Measurements from ENCODE around the gene FAM81B. TPM values are rescaled to one million over a fixed set of nuclear protein-coding genes. Genes with fewer than 3 reads are reported as not detected.
"Not testable (repeated sequence)": the region's sequence is repeated elsewhere in the genome, so short reads cannot be mapped to it uniquely, and the experiment has no call there.

FAM81B gene
- total RNA-seq, result not detected

- Mint-ChIP-seq H3K36me3 (no peaks in the 10 kb centered on the region), H3K27ac (no peak within 1 kb of the TSS), H3K27me3 (peaks cover 6% of the 10 kb centered on the region), H3K9me3 (ENCODE audit: low read depth) (peaks cover 2% of the 10 kb centered on the region), H3K4me3 (no peak within 1 kb of the TSS), H3K4me1 (no peaks in the 10 kb centered on the region)
- ATAC-seq (no peak), DNase-seq (no peak)
- CTCF ChIA-PET, result no interaction called here
Measured at GRCh38 chr5:95390812-95391492, at the start of gene FAM81B. TSS of gene FAM81B (plus strand) at chr5:95391366. CDS start at chr5:95391390, 24 bp downstream.

DNA sequence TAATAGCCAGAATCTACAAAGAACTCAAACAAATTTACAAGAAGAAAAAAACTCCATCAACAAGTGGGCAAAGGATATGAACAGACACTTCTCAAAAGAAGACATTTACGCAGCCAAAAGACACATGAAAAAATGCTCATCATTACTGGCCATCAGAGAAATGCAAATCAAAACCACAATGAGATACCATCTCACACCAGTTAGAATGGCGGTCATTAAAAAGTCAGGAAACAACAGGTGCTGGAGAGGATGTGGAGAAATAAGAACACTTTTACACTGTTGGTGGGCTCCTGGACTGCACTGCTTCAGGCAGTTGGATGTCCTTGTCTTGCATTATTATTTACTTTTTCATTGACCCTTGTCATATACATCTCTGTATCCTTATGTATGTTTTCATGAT is 49.7 kb upstream of the FAM81B start:
- H3K27me3 Mint-ChIP-seq; DNase-seq; CTCF ChIA-PET; H3K36me3 Mint-ChIP-seq; ATAC-seq; H3K9me3 Mint-ChIP-seq (ENCODE audit: low read depth); H3K4me1 Mint-ChIP-seq; H3K27ac Mint-ChIP-seq; H3K4me3 Mint-ChIP-seq: not testable (repeated sequence)

- Mint-ChIP-seq H3K27me3 (no peaks in the 10 kb centered on the region), H3K9me3 (ENCODE audit: low read depth) (peaks cover 3% of the 10 kb centered on the region), H3K36me3 (no peaks in the 10 kb centered on the region), H3K4me1 (no peaks in the 10 kb centered on the region), H3K4me3 (no peak overlapping the region), H3K27ac (no peak overlapping the region)
- CTCF ChIA-PET, result no interaction called here
- DNase-seq (no peak), ATAC-seq (no peak)
Measured at GRCh38 chr5:95347506-95348120, 43.6 kb upstream of the FAM81B start.

- Mint-ChIP-seq H3K9me3 (ENCODE audit: low read depth) (no peaks in the 10 kb centered on the region), H3K27me3 (no peaks in the 10 kb centered on the region), H3K27ac (no peak overlapping the region), H3K36me3 (no peaks in the 10 kb centered on the region), H3K4me1 (no peaks in the 10 kb centered on the region), H3K4me3 (no peak overlapping the region)
- no peak for DNase-seq
- ATAC-seq, result no peak
- CTCF ChIA-PET, result no interaction called here
Measured at GRCh38 chr5:95350631-95351030, 40.5 kb upstream of the FAM81B start.

- Mint-ChIP-seq H3K36me3 (no peaks in the 10 kb centered on the region), H3K27me3 (no peaks in the 10 kb centered on the region), H3K4me3 (no peak overlapping the region), H3K4me1 (no peaks in the 10 kb centered on the region), H3K27ac (no peak overlapping the region), H3K9me3 (ENCODE audit: low read depth) (no peaks in the 10 kb centered on the region)
- CTCF ChIA-PET, result no interaction called here
- no peak for ATAC-seq
- no peak for DNase-seq
Measured at GRCh38 chr5:95352691-95353090, 38.5 kb upstream of the FAM81B start.

DNA sequence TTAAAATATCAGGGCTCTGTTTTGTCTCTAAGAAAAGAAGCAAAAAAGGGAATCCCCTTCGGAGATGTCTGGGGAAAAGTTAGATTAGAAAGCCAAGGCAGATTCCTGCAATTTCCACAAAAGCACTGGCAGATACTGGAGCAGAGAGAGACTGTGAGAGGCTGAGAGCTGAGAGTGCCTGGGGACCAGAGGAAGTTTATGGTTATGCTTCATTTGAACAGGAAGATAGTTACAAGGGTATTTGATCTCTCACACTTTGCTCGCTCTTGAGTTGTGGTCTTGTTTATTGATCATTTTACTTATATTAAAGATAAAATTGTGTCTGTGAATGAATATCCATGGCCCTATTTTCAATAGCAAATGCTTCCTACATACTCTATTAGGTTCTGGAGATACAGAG is 32.8 kb upstream of the FAM81B start:
- Mint-ChIP-seq H3K27me3 (no peaks in the 10 kb centered on the region), H3K4me3 (no peak overlapping the region), H3K36me3 (no peaks in the 10 kb centered on the region), H3K27ac (no peak overlapping the region), H3K9me3 (ENCODE audit: low read depth) (no peaks in the 10 kb centered on the region), H3K4me1 (no peaks in the 10 kb centered on the region)
- CTCF ChIA-PET, result no interaction called here
- no peak for ATAC-seq
- DNase-seq, result no peak

DNA sequence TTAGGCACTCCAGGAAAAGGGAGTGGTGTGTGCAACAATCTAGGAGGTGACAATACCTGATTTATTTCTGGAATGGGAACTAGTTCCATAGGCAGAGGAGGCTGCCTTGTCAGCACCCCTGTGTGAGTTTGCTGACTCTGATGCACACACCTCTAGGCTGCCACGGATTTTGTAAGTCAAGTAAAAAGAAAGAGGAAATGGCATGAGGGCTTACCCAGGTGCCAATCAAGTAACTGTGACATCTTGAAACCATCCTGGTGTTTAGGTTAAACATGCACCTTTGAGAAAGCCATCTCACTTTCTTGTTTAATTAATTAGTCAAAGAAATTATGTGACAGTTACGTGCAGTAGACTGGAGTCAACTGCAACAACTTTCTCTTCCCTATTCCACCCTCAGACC is 32.3 kb upstream of the FAM81B start:
- ATAC-seq, result no peak

DNA sequence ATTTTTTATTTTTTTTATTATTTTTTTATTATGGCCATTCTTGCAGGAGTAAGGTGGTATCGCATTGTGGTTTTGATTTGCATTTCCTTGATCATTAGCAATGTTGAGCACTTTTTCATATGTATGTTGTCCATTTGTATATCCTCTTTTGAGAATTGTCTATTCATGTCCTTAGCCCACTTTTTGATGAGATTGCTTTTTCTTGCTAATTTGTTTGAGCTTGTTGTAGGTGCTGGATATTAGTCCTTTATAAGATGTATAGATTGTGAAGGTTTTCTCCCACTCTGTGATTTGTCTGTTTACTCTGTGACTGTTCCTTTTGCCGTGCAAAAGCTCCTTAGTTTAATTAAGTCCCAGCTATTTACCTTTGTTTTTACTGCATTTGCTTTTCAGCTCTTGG is 30.5 kb upstream of the FAM81B start:
- H3K4me1 Mint-ChIP-seq; H3K27me3 Mint-ChIP-seq; H3K36me3 Mint-ChIP-seq; H3K4me3 Mint-ChIP-seq; H3K9me3 Mint-ChIP-seq (ENCODE audit: low read depth); ATAC-seq; H3K27ac Mint-ChIP-seq; CTCF ChIA-PET; DNase-seq: not testable (repeated sequence)

More for the DNA sequence above, 32.3 kb upstream of the FAM81B start:
- Mint-ChIP-seq H3K9me3 (ENCODE audit: low read depth) (no peaks in the 10 kb centered on the region), H3K4me1 (no peaks in the 10 kb centered on the region), H3K36me3 (no peaks in the 10 kb centered on the region), H3K27me3 (no peaks in the 10 kb centered on the region), H3K27ac (no peak overlapping the region), H3K4me3 (no peak overlapping the region)
- no peak for DNase-seq
- CTCF ChIA-PET, result no interaction called here

DNA sequence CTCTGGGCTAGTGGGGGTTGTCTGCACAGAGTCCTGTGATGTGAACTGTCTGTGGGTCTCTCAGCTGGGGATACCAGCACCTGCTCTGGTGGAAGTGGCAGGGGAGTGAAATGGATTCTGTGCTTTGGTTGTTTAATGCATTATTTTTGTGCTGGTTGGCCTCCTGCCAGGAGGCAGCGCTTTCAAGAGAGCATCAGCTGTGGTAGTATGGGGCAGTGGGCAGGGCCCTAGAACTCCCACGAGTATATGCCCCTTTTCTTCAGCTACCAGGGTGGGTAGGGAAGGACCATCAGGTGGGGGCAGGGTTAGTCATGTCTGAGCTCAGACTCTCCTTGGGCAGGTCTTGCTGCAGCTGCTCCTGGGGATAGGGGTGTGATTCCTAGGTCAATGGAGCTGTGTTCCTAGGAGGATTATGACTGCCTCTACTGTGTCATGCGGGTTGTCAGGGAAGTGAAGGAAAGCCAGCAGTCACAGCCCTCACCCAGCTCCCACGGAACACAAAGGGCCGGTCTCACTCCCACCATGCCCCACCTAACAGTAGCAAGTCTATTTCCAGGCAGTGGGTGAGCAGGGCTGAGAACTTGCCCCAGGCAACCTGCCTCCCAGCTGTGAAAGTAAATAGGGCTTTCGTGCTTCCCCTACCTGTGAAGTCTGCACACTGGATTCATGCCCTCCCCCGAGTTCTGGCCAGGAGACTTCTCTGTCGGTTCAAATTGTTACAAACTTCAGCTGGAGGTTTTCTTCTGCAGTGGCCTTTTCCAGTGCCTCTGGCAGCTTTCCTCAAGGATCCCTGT is 25.7 kb upstream of the FAM81B start:
- DNase-seq (no peak), ATAC-seq (no peak)
- CTCF ChIA-PET, result no interaction called here
- H3K27ac Mint-ChIP-seq, result no peak overlapping the region
- no peak overlapping the region for H3K4me3 Mint-ChIP-seq
- H3K36me3 Mint-ChIP-seq, result no peaks in the 10 kb centered on the region
- no peaks in the 10 kb centered on the region for H3K9me3 Mint-ChIP-seq (ENCODE audit: low read depth)
- H3K4me1 Mint-ChIP-seq, result no peaks in the 10 kb centered on the region
- H3K27me3 Mint-ChIP-seq, result peaks cover 4% of the 10 kb centered on the region

GRCh38 chr5:95369782-95370181 is 21.4 kb upstream of the FAM81B start:
- ATAC-seq (no peak), DNase-seq (no peak)
- Mint-ChIP-seq H3K4me1 (no peaks in the 10 kb centered on the region), H3K27ac (no peak overlapping the region), H3K9me3 (ENCODE audit: low read depth) (no peaks in the 10 kb centered on the region), H3K36me3 (no peaks in the 10 kb centered on the region), H3K4me3 (no peak overlapping the region), H3K27me3 (peaks cover 6% of the 10 kb centered on the region)
- CTCF ChIA-PET, result no interaction called here

DNA sequence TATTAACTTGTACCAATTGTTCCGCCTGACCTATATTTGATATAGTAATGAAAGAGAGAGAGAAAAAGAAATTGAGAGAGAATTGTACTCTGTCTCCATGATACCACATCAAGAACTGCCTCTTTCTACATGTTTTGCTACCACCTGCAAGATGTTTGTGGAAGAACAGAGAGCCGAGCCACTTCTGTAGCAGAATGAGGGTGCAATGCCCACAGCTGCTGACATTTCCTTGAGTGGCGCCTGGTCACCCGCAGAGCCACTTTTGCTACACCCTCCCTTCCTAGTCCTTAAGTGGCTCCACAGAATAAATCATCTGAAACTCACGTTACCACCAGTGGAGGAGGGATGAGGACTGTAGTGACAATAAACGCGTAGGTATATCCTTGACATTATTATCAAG is 17.1 kb upstream of the FAM81B start:
- Mint-ChIP-seq H3K4me3 (no peak overlapping the region), H3K4me1 (no peaks in the 10 kb centered on the region), H3K9me3 (ENCODE audit: low read depth) (no peaks in the 10 kb centered on the region), H3K36me3 (no peaks in the 10 kb centered on the region), H3K27me3 (peaks cover 5% of the 10 kb centered on the region), H3K27ac (no peak overlapping the region)
- CTCF ChIA-PET, result no interaction called here
- DNase-seq, result no peak
- no peak for ATAC-seq

DNA sequence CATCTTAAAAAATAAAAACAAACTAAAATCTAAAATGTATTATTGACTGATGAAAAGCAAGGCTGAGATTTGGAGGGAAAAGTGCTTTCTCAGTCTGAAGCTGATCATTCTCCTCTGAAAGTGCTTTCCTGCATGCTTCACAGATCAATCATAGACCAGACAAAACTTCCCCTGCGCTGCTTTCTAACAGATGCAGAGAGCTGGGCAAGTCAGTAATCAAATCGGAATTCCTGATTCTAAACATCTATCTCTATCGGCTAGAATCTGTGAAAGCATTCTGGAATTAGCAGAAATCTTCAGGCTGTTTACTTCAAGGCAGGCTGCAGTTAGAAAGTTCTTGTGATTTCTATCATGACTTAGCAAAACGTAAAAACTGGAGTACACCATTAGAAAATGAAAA is 15.6 kb upstream of the FAM81B start:
- H3K27ac Mint-ChIP-seq, result no peak overlapping the region

GRCh38 chr5:95379133-95379532 is 12.0 kb upstream of the FAM81B start:
- Mint-ChIP-seq H3K27me3 (no peaks in the 10 kb centered on the region), H3K4me3 (no peak overlapping the region), H3K27ac (no peak overlapping the region), H3K9me3 (ENCODE audit: low read depth) (no peaks in the 10 kb centered on the region), H3K4me1 (peaks cover 5% of the 10 kb centered on the region), H3K36me3 (no peaks in the 10 kb centered on the region)
- ATAC-seq, result no peak
- CTCF ChIA-PET, result no interaction called here
- no peak for DNase-seq

More for the DNA sequence above, 15.6 kb upstream of the FAM81B start:
- Mint-ChIP-seq H3K4me1 (peaks cover 5% of the 10 kb centered on the region), H3K4me3 (no peak overlapping the region), H3K27me3 (peaks cover 2% of the 10 kb centered on the region), H3K36me3 (no peaks in the 10 kb centered on the region), H3K9me3 (ENCODE audit: low read depth) (no peaks in the 10 kb centered on the region)
- CTCF ChIA-PET, result no interaction called here
- no peak for DNase-seq
- ATAC-seq, result no peak

DNA sequence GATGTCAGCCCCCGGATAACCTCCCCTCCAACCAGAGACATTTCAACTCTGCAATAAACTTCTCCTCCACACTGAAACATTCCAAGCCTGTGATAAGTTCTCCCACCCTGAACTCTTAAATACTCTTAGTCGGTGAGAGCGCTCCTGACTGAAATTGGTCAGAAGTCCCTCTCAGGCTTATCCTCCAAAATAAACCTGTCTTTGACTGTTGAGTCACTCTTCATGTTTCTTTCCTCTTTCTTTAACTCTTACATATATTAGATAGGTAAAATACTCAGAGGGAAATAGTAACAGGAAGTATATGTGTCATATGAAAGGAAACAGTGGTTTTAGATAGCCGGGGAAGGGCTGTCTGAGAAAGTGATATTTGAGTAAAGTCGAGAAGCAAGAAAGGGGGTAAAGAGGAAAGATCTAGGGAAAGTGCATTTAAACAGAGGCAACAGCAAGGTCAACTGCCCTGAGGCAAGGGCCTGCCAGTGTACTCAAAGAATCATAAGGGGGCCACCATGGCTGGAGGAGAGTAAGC is 11.0 kb upstream of the FAM81B start:
- no peak overlapping the region for H3K27ac Mint-ChIP-seq
- H3K9me3 Mint-ChIP-seq (ENCODE audit: low read depth), result no peaks in the 10 kb centered on the region
- no peak for ATAC-seq

More for the DNA sequence above, 11.0 kb upstream of the FAM81B start:
- DNase-seq, result no peak
- no peak overlapping the region for H3K4me3 Mint-ChIP-seq
- peaks cover 5% of the 10 kb centered on the region for H3K4me1 Mint-ChIP-seq
- H3K36me3 Mint-ChIP-seq, result no peaks in the 10 kb centered on the region
- CTCF ChIA-PET, result no interaction called here
- H3K27me3 Mint-ChIP-seq, result no peaks in the 10 kb centered on the region

All from activated CD8-positive, alpha-beta memory T cell treated with anti-CD3 and anti-CD28 coated beads, Interleukin-2, amount 10 ng/mL, durations not matched to agents 7 days and 5 days (primary cell).